Measurements from ENCODE around the gene C5orf52.
"Not testable (repeated sequence)": the region's sequence is repeated elsewhere in the genome, so short reads cannot be mapped to it uniquely, and the experiment has no call there.

The C5orf52 gene

GRCh38 chr5:157721159-157721558, 49.8 kb downstream of the C5orf52 start:
- peaks cover 4% of the 10 kb centered on the region for H3K27me3 Mint-ChIP-seq (ENCODE audit: low read depth)
- peaks cover 25% of the 10 kb centered on the region for H3K9me3 Mint-ChIP-seq
- peaks cover 10% of the 10 kb centered on the region for H3K4me1 Mint-ChIP-seq
- no peak for TF ChIP-seq CTCF (IDR thresholded peaks at IDR 0.05; ENCODE audit: unreplicated experiment in 3 of 3)
- H3K36me3 Mint-ChIP-seq (ENCODE audit: low read depth): peaks cover 4% of the 10 kb centered on the region
- no peak overlapping the region for H3K27ac Mint-ChIP-seq
- no peak overlapping the region for H3K4me3 Mint-ChIP-seq

GRCh38 chr5:157722895-157723294, 51.6 kb downstream of the C5orf52 start:
- H3K9me3 Mint-ChIP-seq: peaks cover 27% of the 10 kb centered on the region
- not testable (repeated sequence) for H3K4me1 Mint-ChIP-seq; H3K27ac Mint-ChIP-seq; H3K4me3 Mint-ChIP-seq; H3K36me3 Mint-ChIP-seq (ENCODE audit: low read depth); H3K27me3 Mint-ChIP-seq (ENCODE audit: low read depth)

GRCh38 chr5:157726607-157727006, 55.3 kb downstream of the C5orf52 start:
- peaks cover 29% of the 10 kb centered on the region for H3K9me3 Mint-ChIP-seq
- not testable (repeated sequence) for H3K36me3 Mint-ChIP-seq (ENCODE audit: low read depth); H3K4me3 Mint-ChIP-seq; H3K4me1 Mint-ChIP-seq; H3K27me3 Mint-ChIP-seq (ENCODE audit: low read depth); H3K27ac Mint-ChIP-seq

GRCh38 chr5:157727858-157728257, 56.5 kb downstream of the C5orf52 start:
- peaks cover 23% of the 10 kb centered on the region for H3K9me3 Mint-ChIP-seq
- not testable (repeated sequence) for H3K4me3 Mint-ChIP-seq; H3K27ac Mint-ChIP-seq; H3K27me3 Mint-ChIP-seq (ENCODE audit: low read depth)
- H3K36me3 Mint-ChIP-seq (ENCODE audit: low read depth): peaks cover 10% of the 10 kb centered on the region
- peaks cover 10% of the 10 kb centered on the region for H3K4me1 Mint-ChIP-seq

Measured in nephron (organoid).